Esophagus muscularis mucosa (tissue), 4 donors: Measurements from ENCODE around the gene AGO4. TPM values are rescaled to one million over a fixed set of nuclear protein-coding genes. Genes with fewer than 3 reads are reported as not detected.

Experiments used
- DNase-seq: peaks from one replicate; pipeline ENCODE4 v3.0.0-alpha.2; 2017; ENCODE audit errors: extremely low spot score
- H3K27ac ChIP-seq, 4 donors: fragments of 200-600 bp; sonication (generic); replicated peaks in 1 of 4; 1 replicate in 3 of 4; 2 replicates in 1 of 4; pipeline ENCODE4 v1.5.1; 2016 to 2019; ENCODE audit warnings: mild to moderate bottlenecking in 1 of 4
- H3K27me3 ChIP-seq, 4 donors: fragments of 200-600 bp; sonication (generic); one replicate each; pipeline versions ENCODE4 v1.5.1 to v1.6.0; 2016 to 2019
- H3K36me3 ChIP-seq, 4 donors: fragments of 200-600 bp; sonication (generic); one replicate each; pipeline ENCODE4 v1.5.1; 2016 to 2019
- H3K4me1 ChIP-seq, 4 donors: fragments of 200-600 bp; sonication (generic); one replicate each; pipeline ENCODE4 v1.5.1; 2016 to 2019
- H3K4me3 ChIP-seq, 4 donors: fragments of 200-600 bp; sonication (generic); 1 replicate in 2 of 4; 2 replicates in 2 of 4; pipeline ENCODE4 v1.5.1; 2016 to 2019; ENCODE audit warnings: mild to moderate bottlenecking in 4 of 4, moderate library complexity in 1 of 4
- H3K9me3 ChIP-seq, 4 donors: fragments of 200-600 bp; sonication (generic); 1 replicate in 3 of 4; 2 replicates in 1 of 4; pipeline ENCODE4 v1.5.1; 2016 to 2019
- CTCF ChIP-seq, 3 experiments: fragments of 200-600 bp in 2 of 3; fragments of 450-650 bp in 1 of 3; sonication (generic) in 2 of 3; IDR thresholded peaks; one replicate each; pipeline ENCODE4 v1.5.1; 2017 to 2019; ENCODE audit warnings: antibody characterized with exemption in 3 of 3, mild to moderate bottlenecking in 2 of 3, moderate library complexity in 1 of 3
- EP300 ChIP-seq: sonication (generic); formaldehyde crosslinking; IDR thresholded peaks from one replicate; pipeline ENCODE4 v1.6.1; 2017; ENCODE audit warnings: antibody characterized with exemption
- POLR2A ChIP-seq: fragments of 450-650 bp; IDR thresholded peaks from one replicate; pipeline ENCODE4 v1.6.1; 2017; ENCODE audit warnings: antibody characterized with exemption, moderate library complexity, mild to moderate bottlenecking, low read depth
- POLR2AphosphoS5 ChIP-seq, 2 donors: sonication (generic); formaldehyde crosslinking; IDR thresholded peaks; one replicate each; pipeline ENCODE4 v1.6.1; 2017; ENCODE audit warnings: antibody characterized with exemption in 2 of 2
- WGBS: methylation state at CpG from one replicate; pipeline ENCODE4 v1.1.5; 2018; 5-methylcytosine and 5-hydroxymethylcytosine counted together
- intact Hi-C: fragments of 100-400 bp; cut with DNase I; formaldehyde crosslinking; loops from one replicate; pipeline ENCODE4 v1.15.1; 2023
- total RNA-seq, 4 donors: library from RNA; depleted of rRNA; stranded (reverse); fragments of >200 nt; gene quantifications; one replicate each; pipeline versions ENCODE4 v1.1.0 to v1.2.1, GENCODE V29; 2016

AGO4 gene
- total RNA-seq, 4 donors from 2014 or later, result 25.2 to 42.7 (median 33.0) TPM

- intact Hi-C loops, result no loop called here
- H3K27ac ChIP-seq, result peak overlapping the region in 3 of 4 donors; percentile 36 to 53 (median 39)
- H3K36me3 ChIP-seq, result peaks cover 25 to 60% (median 41%) of the 10 kb centered on the region in 4 donors
- peaks cover 18 to 47% (median 46%) of the 10 kb centered on the region in 4 donors for H3K4me1 ChIP-seq
- H3K4me3 ChIP-seq, result no peak overlapping the region
- no peak for DNase-seq
- H3K27me3 ChIP-seq, result no peaks in the 10 kb centered on the region
- TF ChIP-seq CTCF (IDR thresholded peaks at IDR 0.05) (no peak), EP300 (no peak), POLR2A (no peak), POLR2AphosphoS5 (IDR thresholded peaks at IDR 0.05) (no peak)
- H3K9me3 ChIP-seq, result no peaks in the 10 kb centered on the region
- WGBS, result 60% methylated on average over 1 of the region's 1 CpG
Measured at GRCh38 chr1:35845766-35846165, 38.0 kb downstream of the AGO4 start.

- no peaks in the 10 kb centered on the region for H3K9me3 ChIP-seq
- H3K27ac ChIP-seq, result peak overlapping the region; percentile 19 to 53 (median 44)
- intact Hi-C loops, result no loop called here
- H3K27me3 ChIP-seq, result no peaks in the 10 kb centered on the region
- TF ChIP-seq POLR2A (no peak), POLR2AphosphoS5 (IDR thresholded peaks at IDR 0.05) (no peak), EP300 (no peak), CTCF (IDR thresholded peaks at IDR 0.05) (no peak)
- H3K4me1 ChIP-seq, result peaks cover 37 to 65% (median 65%) of the 10 kb centered on the region in 4 donors
- H3K36me3 ChIP-seq, result peaks cover 2 to 60% (median 18%) of the 10 kb centered on the region in 4 donors
- WGBS, result 80% methylated on average over 1 of the region's 1 CpG
- no peak overlapping the region for H3K4me3 ChIP-seq
- no peak for DNase-seq
Measured at GRCh38 chr1:35847935-35848565, 40.2 kb downstream of the AGO4 start.

GRCh38 chr1:35850051-35850450, 42.2 kb downstream of the AGO4 start:
- Histone ChIP-seq H3K27ac (peak overlapping the region; percentile 58 to 81 (median 76)), H3K4me1 (peaks cover 37 to 65% (median 61%) of the 10 kb centered on the region in 4 donors), H3K9me3 (no peaks in the 10 kb centered on the region), H3K27me3 (no peaks in the 10 kb centered on the region), H3K4me3 (no peak overlapping the region), H3K36me3 (peaks cover 7 to 64% (median 28%) of the 10 kb centered on the region in 4 donors)
- DNase-seq, result no peak
- intact Hi-C loops, result no loop called here
- TF ChIP-seq POLR2A (no peak), EP300 (no peak)
- 90% methylated on average over 2 of the region's 2 CpGs for WGBS

GRCh38 chr1:35850716-35851115, 42.9 kb downstream of the AGO4 start:
- intact Hi-C loops, result no loop called here
- H3K36me3 ChIP-seq, result peaks cover 7 to 66% (median 33%) of the 10 kb centered on the region in 4 donors
- peaks cover 31 to 58% (median 55%) of the 10 kb centered on the region in 4 donors for H3K4me1 ChIP-seq

More at GRCh38 chr1:35850716-35851115, 42.9 kb downstream of the AGO4 start:
- no peak for DNase-seq
- no peak for TF ChIP-seq POLR2AphosphoS5 (IDR thresholded peaks at IDR 0.05)
- no peak for TF ChIP-seq EP300
- no peak for TF ChIP-seq CTCF (IDR thresholded peaks at IDR 0.05)
- no peak for TF ChIP-seq POLR2A
- Histone ChIP-seq H3K4me3 (no peak overlapping the region), H3K9me3 (no peaks in the 10 kb centered on the region), H3K27me3 (no peaks in the 10 kb centered on the region), H3K27ac (peak overlapping the region; percentile 58 to 81 (median 76))
- WGBS, result 67% methylated on average over 5 of the region's 5 CpGs
